Measurements from ENCODE around the gene KMT2C.

DNA sequence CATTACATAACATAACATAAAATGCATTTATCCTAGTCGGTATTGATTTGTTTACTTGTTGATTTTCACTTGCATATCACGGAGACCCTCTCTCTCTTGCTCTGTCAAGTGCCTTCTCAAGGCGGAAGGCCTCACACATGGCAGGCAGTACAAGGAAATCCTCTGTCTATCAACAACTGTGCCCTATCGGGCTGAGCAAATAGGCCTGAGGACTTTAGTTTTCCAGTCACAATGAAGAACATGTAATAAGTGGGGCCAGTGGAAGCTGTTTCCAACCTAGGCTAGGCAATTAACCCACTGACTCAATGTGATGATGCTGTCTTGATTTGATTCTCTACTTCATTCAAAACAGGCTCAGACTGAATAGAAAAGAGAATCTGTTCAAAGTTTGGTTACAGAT is 44.9 kb upstream of the KMT2C start:
- no peak for TF ChIP-seq POLR2A (IDR thresholded peaks at IDR 0.05)
- TF ChIP-seq, protein P1, sequence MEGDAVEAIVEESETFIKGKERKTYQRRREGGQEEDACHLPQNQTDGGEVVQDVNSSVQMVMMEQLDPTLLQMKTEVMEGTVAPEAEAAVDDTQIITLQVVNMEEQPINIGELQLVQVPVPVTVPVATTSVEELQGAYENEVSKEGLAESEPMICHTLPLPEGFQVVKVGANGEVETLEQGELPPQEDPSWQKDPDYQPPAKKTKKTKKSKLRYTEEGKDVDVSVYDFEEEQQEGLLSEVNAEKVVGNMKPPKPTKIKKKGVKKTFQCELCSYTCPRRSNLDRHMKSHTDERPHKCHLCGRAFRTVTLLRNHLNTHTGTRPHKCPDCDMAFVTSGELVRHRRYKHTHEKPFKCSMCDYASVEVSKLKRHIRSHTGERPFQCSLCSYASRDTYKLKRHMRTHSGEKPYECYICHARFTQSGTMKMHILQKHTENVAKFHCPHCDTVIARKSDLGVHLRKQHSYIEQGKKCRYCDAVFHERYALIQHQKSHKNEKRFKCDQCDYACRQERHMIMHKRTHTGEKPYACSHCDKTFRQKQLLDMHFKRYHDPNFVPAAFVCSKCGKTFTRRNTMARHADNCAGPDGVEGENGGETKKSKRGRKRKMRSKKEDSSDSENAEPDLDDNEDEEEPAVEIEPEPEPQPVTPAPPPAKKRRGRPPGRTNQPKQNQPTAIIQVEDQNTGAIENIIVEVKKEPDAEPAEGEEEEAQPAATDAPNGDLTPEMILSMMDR (IDR thresholded peaks at IDR 0.05): no peak

Data from Peyer's patch (tissue), 4 donors.